Omental fat pad (tissue), 4 donors: Measurements from ENCODE around the gene ZNF593OS. TPM values are rescaled to one million over a fixed set of nuclear protein-coding genes. Genes with fewer than 3 reads are reported as not detected.

Experiments used
- ATAC-seq: fragments of 150-250 bp; one replicate; pipeline ENCODE4 v1.9.1; 2016; ENCODE audit warnings: mild to moderate bottlenecking, moderate library complexity; ENCODE audit not compliant: low FRiP score
- DNase-seq: peaks from one replicate; pipeline ENCODE4 v3.0.0-alpha.2; 2019; ENCODE audit warnings: low spot score
- CTCF ChIP-seq, 3 donors: fragments of 450-650 bp; IDR thresholded peaks; one replicate each; pipeline ENCODE4 v1.5.1; 2016 to 2017; ENCODE audit warnings: antibody characterized with exemption in 3 of 3, mild to moderate bottlenecking in 3 of 3, moderate library complexity in 2 of 3
- total RNA-seq, 4 donors: library from RNA; depleted of rRNA; stranded (reverse); fragments of >200 nt; gene quantifications; one replicate each; pipeline ENCODE4 v1.1.0, GENCODE V29; 2016

Gene ZNF593OS
- total RNA-seq, 4 donors from 2014 or later = not detected

GRCh38 chr1:26212726-26213125 lies 41.1 kb upstream of the ZNF593OS start:
- ATAC-seq (no peak), DNase-seq (no peak)
- no peak for TF ChIP-seq CTCF (IDR thresholded peaks at IDR 0.05)

GRCh38 chr1:26210147-26210870 lies 38.7 kb upstream of the ZNF593OS start:
- ATAC-seq (no peak), DNase-seq (no peak)
- no peak for TF ChIP-seq CTCF (IDR thresholded peaks at IDR 0.05)

GRCh38 chr1:26203642-26204318 lies 32.1 kb upstream of the ZNF593OS start:
- ATAC-seq (no peak), DNase-seq (no peak)
- no peak for TF ChIP-seq CTCF (IDR thresholded peaks at IDR 0.05)

- no peak for DNase-seq
- ATAC-seq = no peak
- no peak for TF ChIP-seq CTCF (IDR thresholded peaks at IDR 0.05)
Measured at GRCh38 chr1:26200413-26200812, 28.8 kb upstream of the ZNF593OS start.

- no peak for ATAC-seq
- no peak for DNase-seq
- no peak for TF ChIP-seq CTCF (IDR thresholded peaks at IDR 0.05)
Measured at GRCh38 chr1:26197813-26198212, 26.2 kb upstream of the ZNF593OS start.

- DNase-seq = no peak
- no peak for ATAC-seq
- TF ChIP-seq CTCF (IDR thresholded peaks at IDR 0.05) = no peak
Measured at GRCh38 chr1:26197301-26197700, 25.7 kb upstream of the ZNF593OS start.

GRCh38 chr1:26195805-26196204 lies 24.2 kb upstream of the ZNF593OS start:
- no peak for TF ChIP-seq CTCF (IDR thresholded peaks at IDR 0.05)
- ATAC-seq (no peak), DNase-seq (no peak)
